ENCODE data around the gene PDIA5. TPM values are rescaled to one million over a fixed set of nuclear protein-coding genes. Genes with fewer than 3 reads are reported as not detected.

PDIA5 gene
- total RNA-seq, 1 donor: 54.3 TPM

GRCh38 chr3:123078101-123078500 lies 11.3 kb downstream of the PDIA5 start:
- peaks cover 31% of the 10 kb centered on the region for H3K4me1 ChIP-seq (ENCODE audit: insufficient read depth, low read length)
- DNase-seq (ENCODE audit: insufficient read length, low spot score, missing footprints): no peak
- H3K9me3 ChIP-seq (ENCODE audit: low read depth, low read length): no peaks in the 10 kb centered on the region
- H3K4me2 ChIP-seq (ENCODE audit: insufficient read depth, low read length): no peak overlapping the region
- H3K36me3 ChIP-seq (ENCODE audit: insufficient read depth, low read length): no peaks in the 10 kb centered on the region
- no peak overlapping the region for H3K4me3 ChIP-seq (ENCODE audit: insufficient read depth, low read length)
- H3K27ac ChIP-seq (ENCODE audit: low read depth, low read length): no peak overlapping the region
- TF ChIP-seq CTCF (IDR thresholded peaks at IDR 0.05; ENCODE audit: extremely low read depth, low read depth, low read length): no peak
- no peaks in the 10 kb centered on the region for H3K27me3 ChIP-seq (ENCODE audit: insufficient read depth, low read length)
- peaks cover 83% of the 10 kb centered on the region for H4K20me1 ChIP-seq (ENCODE audit: insufficient read depth, low read length)
- peaks cover 86% of the 10 kb centered on the region for H3K79me2 ChIP-seq (ENCODE audit: insufficient read depth, low read length)
- no peak overlapping the region for H2AFZ ChIP-seq (ENCODE audit: low read length)

- DNase-seq (ENCODE audit: insufficient read length, low spot score, missing footprints): no peak
- H3K36me3 ChIP-seq (ENCODE audit: insufficient read depth, low read length): no peaks in the 10 kb centered on the region
- peaks cover 57% of the 10 kb centered on the region for H3K4me1 ChIP-seq (ENCODE audit: insufficient read depth, low read length)
- no peak overlapping the region for H2AFZ ChIP-seq (ENCODE audit: low read length)
- no peak overlapping the region for H3K27ac ChIP-seq (ENCODE audit: low read depth, low read length)
- H3K4me2 ChIP-seq (ENCODE audit: insufficient read depth, low read length): no peak overlapping the region
- H4K20me1 ChIP-seq (ENCODE audit: insufficient read depth, low read length): peaks cover 84% of the 10 kb centered on the region
- peaks cover 87% of the 10 kb centered on the region for H3K79me2 ChIP-seq (ENCODE audit: insufficient read depth, low read length)
- no peak for TF ChIP-seq CTCF (IDR thresholded peaks at IDR 0.05; ENCODE audit: extremely low read depth, low read depth, low read length)
- no peak overlapping the region for H3K4me3 ChIP-seq (ENCODE audit: insufficient read depth, low read length)
- no peaks in the 10 kb centered on the region for H3K27me3 ChIP-seq (ENCODE audit: insufficient read depth, low read length)
- no peaks in the 10 kb centered on the region for H3K9me3 ChIP-seq (ENCODE audit: low read depth, low read length)
Measured at GRCh38 chr3:123080864-123081562, 14.2 kb downstream of the PDIA5 start.

GRCh38 chr3:123081718-123082369 lies 15.0 kb downstream of the PDIA5 start:
- no peak overlapping the region for H2AFZ ChIP-seq (ENCODE audit: low read length)
- no peak for TF ChIP-seq CTCF (IDR thresholded peaks at IDR 0.05; ENCODE audit: extremely low read depth, low read depth, low read length)
- peaks cover 87% of the 10 kb centered on the region for H3K79me2 ChIP-seq (ENCODE audit: insufficient read depth, low read length)
- H3K27me3 ChIP-seq (ENCODE audit: insufficient read depth, low read length): no peaks in the 10 kb centered on the region
- H3K9me3 ChIP-seq (ENCODE audit: low read depth, low read length): no peaks in the 10 kb centered on the region
- H4K20me1 ChIP-seq (ENCODE audit: insufficient read depth, low read length): peaks cover 84% of the 10 kb centered on the region
- no peak for DNase-seq (ENCODE audit: insufficient read length, low spot score, missing footprints)
- no peak overlapping the region for H3K4me2 ChIP-seq (ENCODE audit: insufficient read depth, low read length)
- H3K4me3 ChIP-seq (ENCODE audit: insufficient read depth, low read length): no peak overlapping the region
- H3K36me3 ChIP-seq (ENCODE audit: insufficient read depth, low read length): no peaks in the 10 kb centered on the region
- H3K4me1 ChIP-seq (ENCODE audit: insufficient read depth, low read length): peaks cover 63% of the 10 kb centered on the region
- H3K27ac ChIP-seq (ENCODE audit: low read depth, low read length): no peak overlapping the region

- Histone ChIP-seq H3K9me3 (ENCODE audit: low read depth, low read length) (no peaks in the 10 kb centered on the region), H3K79me2 (ENCODE audit: insufficient read depth, low read length) (peaks cover 87% of the 10 kb centered on the region), H3K27me3 (ENCODE audit: insufficient read depth, low read length) (no peaks in the 10 kb centered on the region), H3K36me3 (ENCODE audit: insufficient read depth, low read length) (no peaks in the 10 kb centered on the region), H3K4me3 (ENCODE audit: insufficient read depth, low read length) (no peak overlapping the region), H2AFZ (ENCODE audit: low read length) (no peak overlapping the region), H3K4me1 (ENCODE audit: insufficient read depth, low read length) (peaks cover 63% of the 10 kb centered on the region), H4K20me1 (ENCODE audit: insufficient read depth, low read length) (peaks cover 81% of the 10 kb centered on the region), H3K27ac (ENCODE audit: low read depth, low read length) (no peak overlapping the region), H3K4me2 (ENCODE audit: insufficient read depth, low read length) (no peak overlapping the region)
- no peak for DNase-seq (ENCODE audit: insufficient read length, low spot score, missing footprints)
- TF ChIP-seq CTCF (IDR thresholded peaks at IDR 0.05; ENCODE audit: extremely low read depth, low read depth, low read length): no peak
Measured at GRCh38 chr3:123082370-123083065, 15.7 kb downstream of the PDIA5 start.

All from osteoblast (primary cell).